ENCODE results near the gene ADGRV1. TPM values are rescaled to one million over a fixed set of nuclear protein-coding genes. Genes with fewer than 3 reads are reported as not detected.

The ADGRV1 gene
- total and polyA plus RNA-seq, 2 donors (not counting 3 experiments of a cell fraction or from before 2014, with no cell fraction given): 0.11 to 0.55 TPM

- H3K9ac ChIP-seq (replicated peaks; ENCODE audit: extremely low read depth, insufficient read depth, low read length): no peak overlapping the region
- no peak for TF ChIP-seq POLR2A (IDR thresholded peaks at IDR 0.05; ENCODE audit: low read depth, low read length)
- TF ChIP-seq FOS (IDR thresholded peaks at IDR 0.05; ENCODE audit: borderline replicate concordance, insufficient read depth, low read length): no peak
- no peak for TF ChIP-seq JUN (IDR thresholded peaks at IDR 0.05; ENCODE audit: borderline replicate concordance, insufficient read depth, insufficient read length, low read depth)
- TF ChIP-seq CTCF (IDR thresholded peaks at IDR 0.05; ENCODE audit: extremely low read depth in 1 of 2, insufficient read depth in 1 of 2, low read depth in 1 of 2, low read length in 2 of 2): no peak
- no peak for TF ChIP-seq MAX (IDR thresholded peaks at IDR 0.05; ENCODE audit: insufficient read depth, insufficient read length)
- TF ChIP-seq MYC (IDR thresholded peaks at IDR 0.05; ENCODE audit: low read depth, low read length): no peak
- no peak for TF ChIP-seq POLR2AphosphoS5 (IDR thresholded peaks at IDR 0.05; ENCODE audit: insufficient read depth, low read depth, low read length)
- no peak for TF ChIP-seq EZH2 (IDR thresholded peaks at IDR 0.05; ENCODE audit: borderline replicate concordance, low read depth, low read length, severe bottlenecking)
- no peak for TF ChIP-seq GATA2 (IDR thresholded peaks at IDR 0.05; ENCODE audit: insufficient read depth, insufficient read length, low read depth, low read length)
- no peaks in the 10 kb centered on the region for H3K9me3 ChIP-seq (replicated peaks; ENCODE audit: control insufficient read depth, insufficient read depth, low read length)
- H2AFZ ChIP-seq (ENCODE audit: low read depth, low read length): no peak overlapping the region
- ChIA-PET POLR2A (no interaction called here), CTCF (no interaction called here)
- no peaks in the 10 kb centered on the region for H3K79me2 ChIP-seq (ENCODE audit: control insufficient read depth, insufficient read depth, low read length)
- no peak overlapping the region for H3K4me2 ChIP-seq (ENCODE audit: insufficient read depth, low read length)
- no peak for DNase-seq (ENCODE audit: low read depth, low spot score)
- no peaks in the 10 kb centered on the region for H3K27me3 ChIP-seq (ENCODE audit: control insufficient read depth in 2 of 2, insufficient read depth in 2 of 2, low read length in 2 of 2)
- H4K20me1 ChIP-seq (replicated peaks; ENCODE audit: control insufficient read depth, extremely low read depth, insufficient read depth, low read length): no peaks in the 10 kb centered on the region
- H3K27ac ChIP-seq (ENCODE audit: insufficient read depth, low read depth, low read length): no peak overlapping the region
- no peak for FAIRE-seq
- peaks cover 42% of the 10 kb centered on the region for H3K4me1 ChIP-seq (ENCODE audit: control insufficient read depth, extremely low read depth, insufficient read depth, low read length)
- no TSS peak for BruUV-seq (replicated peaks)
- H3K4me3 ChIP-seq (replicated peaks in 1 of 3; ENCODE audit: insufficient read depth in 1 of 3, low read depth in 1 of 3, low read length in 3 of 3): no peak overlapping the region
- no peaks in the 10 kb centered on the region for H3K9me1 ChIP-seq (replicated peaks; ENCODE audit: control insufficient read depth, extremely low read depth, insufficient read depth, low read length)
- no peaks in the 10 kb centered on the region for H3K36me3 ChIP-seq (ENCODE audit: control insufficient read depth in 2 of 2, extremely low read depth in 1 of 2, insufficient read depth in 2 of 2, low read length in 2 of 2)
- dilution Hi-C loops (cut with MboI; ENCODE audit: extremely low pct_ligation_motif_present, low sequenced_read_pairs) (no loop called here), intact Hi-C loops (cut with micrococcal nuclease) (no loop called here)
Observed at GRCh38 chr5:91164424-91164823, 605.8 kb downstream of the ADGRV1 start.
